H1 (cell line): ENCODE measurements around the gene MRPL45. TPM values are rescaled to one million over a fixed set of nuclear protein-coding genes. Genes with fewer than 3 reads are reported as not detected.
"Not testable (repeated sequence)": the region's sequence is repeated elsewhere in the genome, so short reads cannot be mapped to it uniquely, and the experiment has no call there.

ENCODE experiments used
- CTCF ChIA-PET: fragments of 300-600 bp; sonication (Branson Sonifier 250); formaldehyde crosslinking; loops from one replicate; lab custom pipeline; 2021; ENCODE audit not compliant: partially characterized antibody; lab: Charles Lee
- POLR2A ChIA-PET: fragments of 300-600 bp; sonication (Branson Sonifier 250); formaldehyde crosslinking; loops from one replicate; lab custom pipeline; 2021; ENCODE audit warnings: inconsistent platforms; ENCODE audit not compliant: partially characterized antibody; lab: Charles Lee
- DNase-seq, 2 experiments: peaks; one replicate each; pipeline versions ENCODE4 v3.0.0 to v3.0.0-alpha.2; 2010 to 2022; ENCODE audit warnings: low spot score in 2 of 2, low read depth in 1 of 2, mixed read lengths in 1 of 2
- FAIRE-seq: peaks from 2 replicates; lab custom pipeline; 2011; peaks lifted over from hg19 to GRCh38; lab: Jason Lieb, UNC
- H2AFZ ChIP-seq: 2 replicates; pipeline ENCODE4 v1.8.1; 2012; ENCODE audit warnings: low read length, inconsistent platforms
- H2AK5ac ChIP-seq: 2 replicates; pipeline ENCODE4 v1.6.1; 2013; ENCODE audit warnings: low read depth, low read length
- H2BK120ac ChIP-seq: replicated peaks from 2 replicates; pipeline ENCODE3; 2013; ENCODE audit warnings: low read depth, low read length, inconsistent platforms
- H2BK12ac ChIP-seq: 2 replicates; pipeline ENCODE4 v1.6.1; 2013; ENCODE audit warnings: low read depth, low read length
- H2BK15ac ChIP-seq: 2 replicates; pipeline ENCODE4 v1.6.1; 2013; ENCODE audit warnings: low read length
- H2BK20ac ChIP-seq: 2 replicates; pipeline ENCODE4 v1.6.1; 2013; ENCODE audit warnings: low read length
- H2BK5ac ChIP-seq: 2 replicates; pipeline ENCODE4 v1.6.1; 2013; ENCODE audit warnings: low read depth, low read length
- H3K14ac ChIP-seq: 2 replicates; pipeline ENCODE4 v1.6.1; 2013; ENCODE audit warnings: inconsistent platforms; ENCODE audit not compliant: insufficient read length
- H3K18ac ChIP-seq: 2 replicates; pipeline ENCODE4 v1.6.1; 2013; ENCODE audit warnings: low read length; ENCODE audit errors: extremely low read depth
- H3K23ac ChIP-seq: 2 replicates; pipeline ENCODE4 v1.6.1; 2013; ENCODE audit warnings: inconsistent platforms; ENCODE audit not compliant: insufficient read length
- H3K23me2 ChIP-seq: 2 replicates; pipeline ENCODE4 v1.6.1; 2013; ENCODE audit warnings: low read depth, low read length
- H3K27ac ChIP-seq: 2 replicates; pipeline ENCODE4 v1.6.1; 2011; ENCODE audit warnings: low read depth, low read length, inconsistent platforms
- H3K27me3 ChIP-seq, 4 experiments: replicated peaks in 1 of 4; 1 replicate in 1 of 4; 2 replicates in 3 of 4; pipeline versions ENCODE4 v1.6.1 to v1.8.1; 2011 to 2013; ENCODE audit warnings: low read length in 3 of 4, mild to moderate bottlenecking in 3 of 4, inconsistent platforms in 2 of 4, mixed read lengths in 2 of 4, moderate library complexity in 1 of 4; ENCODE audit not compliant: control insufficient read depth in 3 of 4, insufficient read depth in 3 of 4; ENCODE audit errors: extremely low read depth in 1 of 4
- H3K36me3 ChIP-seq, 4 experiments: 2 replicates each; pipeline versions ENCODE4 v1.6.1 to v1.8.1; 2011 to 2013; ENCODE audit warnings: mild to moderate bottlenecking in 4 of 4, low read length in 3 of 4, moderate library complexity in 2 of 4, control low read depth in 1 of 4, inconsistent platforms in 1 of 4; ENCODE audit not compliant: insufficient read depth in 4 of 4, control insufficient read depth in 2 of 4
- H3K4ac ChIP-seq: replicated peaks from 2 replicates; pipeline ENCODE3; 2013; ENCODE audit warnings: low read length, low read depth, mixed read lengths, inconsistent platforms; ENCODE audit not compliant: insufficient read length
- H3K4me1 ChIP-seq, 4 experiments: replicated peaks in 1 of 4; 1 replicate in 1 of 4; 2 replicates in 3 of 4; pipeline versions ENCODE4 v1.6.1 to v1.8.1; 2011 to 2013; ENCODE audit warnings: low read length in 3 of 4, inconsistent platforms in 2 of 4, mixed read lengths in 1 of 4; ENCODE audit not compliant: insufficient read depth in 4 of 4, control insufficient read depth in 3 of 4
- H3K4me2 ChIP-seq, 2 experiments: 2 replicates each; pipeline versions ENCODE4 v1.6.1 to v1.8.1; 2011 to 2013; ENCODE audit warnings: low read depth in 2 of 2, low read length in 2 of 2, control low read depth in 1 of 2, inconsistent platforms in 1 of 2, mild to moderate bottlenecking in 1 of 2; ENCODE audit not compliant: insufficient read depth in 1 of 2
- H3K4me3 ChIP-seq, 4 experiments: fragments of 200-600, 300-600 bp in 1 of 4; sonication (generic), shearing (Covaris generic), sonication (Bioruptor Twin) in 1 of 4; 2 replicates each; pipeline versions ENCODE4 v1.5.1 to v1.8.1; 2011 to 2016; ENCODE audit warnings: low read length in 4 of 4, low read depth in 3 of 4, control low read depth in 2 of 4, inconsistent platforms in 2 of 4, mild to moderate bottlenecking in 2 of 4, mixed read lengths in 1 of 4, moderate library complexity in 1 of 4; ENCODE audit not compliant: insufficient read depth in 2 of 4; ENCODE audit errors: extremely low read depth in 1 of 4
- H3K56ac ChIP-seq: replicated peaks from 2 replicates; pipeline ENCODE3; 2013; ENCODE audit warnings: low read depth, mild to moderate bottlenecking, mixed read lengths, low read length, inconsistent platforms; ENCODE audit not compliant: insufficient read length
- H3K79me1 ChIP-seq: 2 replicates; pipeline ENCODE4 v1.6.1; 2013; ENCODE audit warnings: low read depth, low read length, control low read depth
- H3K79me2 ChIP-seq, 2 experiments: 2 replicates each; pipeline versions ENCODE4 v1.6.1 to v1.8.1; 2012 to 2013; ENCODE audit warnings: low read length in 2 of 2, mild to moderate bottlenecking in 2 of 2, inconsistent platforms in 1 of 2; ENCODE audit not compliant: insufficient read depth in 2 of 2, control insufficient read depth in 1 of 2
- H3K9ac ChIP-seq, 4 experiments: replicated peaks in 1 of 4; 1 replicate in 1 of 4; 2 replicates in 3 of 4; pipeline versions ENCODE4 v1.6.1 to v1.8.1; 2011 to 2013; ENCODE audit warnings: low read depth in 3 of 4, low read length in 3 of 4, control low read depth in 2 of 4, mild to moderate bottlenecking in 2 of 4, moderate library complexity in 2 of 4, inconsistent platforms in 1 of 4; ENCODE audit errors: extremely low read depth in 1 of 4
- H3K9me3 ChIP-seq, 2 experiments: 2 replicates each; pipeline versions ENCODE4 v1.6.1 to v1.8.1; 2012 to 2013; ENCODE audit warnings: mild to moderate bottlenecking in 2 of 2, moderate library complexity in 2 of 2, control low read depth in 1 of 2, inconsistent platforms in 1 of 2, low read depth in 1 of 2, low read length in 1 of 2, mixed read lengths in 1 of 2; ENCODE audit not compliant: insufficient read depth in 2 of 2
- H4K20me1 ChIP-seq, 2 experiments: replicated peaks in 1 of 2; 2 replicates each; pipeline versions ENCODE3 to v1.8.1; 2011 to 2013; ENCODE audit warnings: inconsistent platforms in 2 of 2, low read length in 2 of 2, mild to moderate bottlenecking in 1 of 2; ENCODE audit not compliant: insufficient read depth in 2 of 2, control insufficient read depth in 1 of 2
- H4K5ac ChIP-seq: 2 replicates; pipeline ENCODE4 v1.6.1; 2013; ENCODE audit warnings: low read length, low read depth, mixed read lengths, inconsistent platforms; ENCODE audit not compliant: insufficient read length
- H4K8ac ChIP-seq: 2 replicates; pipeline ENCODE4 v1.8.0; 2013; ENCODE audit warnings: mild to moderate bottlenecking, moderate library complexity, low read length, inconsistent platforms; ENCODE audit not compliant: insufficient read depth; ENCODE audit errors: extremely low read depth
- H4K91ac ChIP-seq: replicated peaks from 2 replicates; pipeline ENCODE3; 2013; ENCODE audit warnings: low read length, mixed read lengths, inconsistent platforms; ENCODE audit not compliant: insufficient read length
- WGBS, 2 experiments: shearing (Covaris generic) in 1 of 2; methylation state at CpG; one replicate each; pipeline versions ENCODE4 v1.1.6 to v1.1.7; 2013 to 2015; ENCODE audit warnings: low lambda C conversion rate in 2 of 2, mixed read lengths in 2 of 2, inconsistent platforms in 1 of 2, low coverage in 1 of 2, missing lambda C conversion rate in 1 of 2; ENCODE audit not compliant: insufficient replicate concordance in 2 of 2, insufficient coverage in 1 of 2, insufficient read length in 1 of 2; ENCODE audit errors: extremely low coverage in 1 of 2, missing lambda C conversion rate in 1 of 2; 5-methylcytosine and 5-hydroxymethylcytosine counted together
- polyA plus RNA-seq, 7 experiments: library from polyadenylated mRNA; depleted of rRNA in 3 of 7; stranded (reverse) in 5 of 7; unstranded in 2 of 7; fragments of >200 nt in 5 of 7; fragments of 200-250 nt in 2 of 7; gene quantifications; 1 replicate in 5 of 7; 2 replicates in 1 of 7; 4 replicates in 1 of 7; pipeline versions ENCODE4 v1.2.1 to v1.2.3, GENCODE V29; 2011 to 2013; ENCODE audit warnings: missing spikeins in 2 of 7, mixed read lengths in 2 of 7
- total RNA-seq: library from RNA; stranded (reverse); fragmentation: NEBNext Ultra II Directional; extraction: Animal tissue kit (Norgen Biotek cat#: 25700); gene quantifications from 2 replicates; pipeline ENCODE4 v1.2.1, GENCODE V29; 2021

The MRPL45 gene
- total and polyA plus RNA-seq, 2 of the 8 experiments (the other 6 are each of a cell fraction or from before 2014, with no cell fraction given): 65.6 to 71.7 TPM

DNA sequence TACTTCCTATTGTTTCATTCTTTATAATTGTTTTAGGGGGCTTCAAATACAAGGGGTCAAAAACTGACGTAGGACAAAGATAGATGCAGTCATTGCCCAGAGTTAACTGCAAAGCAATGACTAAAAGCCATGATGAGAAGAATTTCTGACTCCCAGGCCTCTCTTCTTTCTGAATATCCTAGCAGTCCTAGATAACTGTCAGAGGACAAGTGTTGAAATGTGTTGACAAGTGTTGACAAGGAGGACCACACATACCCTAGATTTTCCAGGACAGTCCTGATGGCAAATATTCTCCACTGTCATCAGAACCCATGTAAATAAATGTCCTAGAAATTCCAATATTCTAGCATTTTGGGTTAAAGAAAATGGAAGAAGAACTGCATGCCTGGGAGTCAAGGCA lies 27.9 kb upstream of the MRPL45 start:
- H2BK15ac ChIP-seq, H2BK12ac ChIP-seq, H2AK5ac ChIP-seq, H3K9ac ChIP-seq, FAIRE-seq, H4K5ac ChIP-seq, H2BK20ac ChIP-seq, CTCF ChIA-PET, H3K27me3 ChIP-seq, H3K36me3 ChIP-seq, H4K20me1 ChIP-seq, H3K23me2 ChIP-seq, H3K4me2 ChIP-seq, H3K23ac ChIP-seq, H3K79me1 ChIP-seq, H3K14ac ChIP-seq, H2BK5ac ChIP-seq, H2AFZ ChIP-seq, H3K4me1 ChIP-seq, POLR2A ChIA-PET, H3K79me2 ChIP-seq, DNase-seq, H3K56ac ChIP-seq, H3K18ac ChIP-seq, H3K9me3 ChIP-seq, H3K4ac ChIP-seq, H3K27ac ChIP-seq, H2BK120ac ChIP-seq, H4K8ac ChIP-seq, H4K91ac ChIP-seq, H3K4me3 ChIP-seq: not testable (repeated sequence)
- WGBS, 2 experiments: 83% methylated on average over 1 of the region's 1 CpG; no CpG with 5 or more reads in 1 of the 2 experiments

DNA sequence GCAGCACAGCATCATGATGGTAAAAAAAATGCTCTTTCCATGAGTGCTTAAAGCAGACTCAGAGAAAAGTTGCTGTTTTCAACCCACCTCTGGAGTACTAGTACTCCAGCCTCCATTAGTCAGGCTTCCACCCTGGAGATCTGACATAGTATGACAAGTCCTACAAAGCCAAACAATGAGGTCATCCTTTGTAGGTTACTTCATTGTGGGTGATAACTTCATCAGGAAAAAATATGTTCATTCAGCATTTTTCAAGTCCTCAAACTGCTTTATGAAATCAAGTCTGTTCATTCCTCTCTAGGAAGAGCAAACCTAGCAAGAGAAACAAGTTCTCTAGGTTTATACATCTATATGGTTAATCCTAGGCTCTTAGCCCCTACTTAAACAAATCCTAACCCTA lies 27.4 kb upstream of the MRPL45 start:
- H3K27me3 ChIP-seq, H3K4me2 ChIP-seq, H3K79me1 ChIP-seq, H2AFZ ChIP-seq, H3K56ac ChIP-seq, H3K14ac ChIP-seq, H3K4me1 ChIP-seq, H4K20me1 ChIP-seq, H3K9ac ChIP-seq, H3K18ac ChIP-seq, H4K5ac ChIP-seq, H2BK20ac ChIP-seq, H2BK12ac ChIP-seq, H3K9me3 ChIP-seq, H2BK15ac ChIP-seq, H4K8ac ChIP-seq, POLR2A ChIA-PET, H3K36me3 ChIP-seq, H3K4ac ChIP-seq, H3K23me2 ChIP-seq, H2AK5ac ChIP-seq, H2BK120ac ChIP-seq, H3K27ac ChIP-seq, H4K91ac ChIP-seq, H3K4me3 ChIP-seq, CTCF ChIA-PET, H3K79me2 ChIP-seq, FAIRE-seq, H3K23ac ChIP-seq, H2BK5ac ChIP-seq, DNase-seq: not testable (repeated sequence)
